Measurements from ENCODE around the gene TOLLIP.
"Not testable (repeated sequence)": the region's sequence is repeated elsewhere in the genome, so short reads cannot be mapped to it uniquely, and the experiment has no call there.

TOLLIP gene

GRCh38 chr11:1246301-1246700 is 63.1 kb downstream of the TOLLIP start:
- not testable (repeated sequence) for DNase-seq (ENCODE audit: low read depth)

GRCh38 chr11:1245717-1246116 is 63.7 kb downstream of the TOLLIP start:
- DNase-seq (ENCODE audit: low read depth) = not testable (repeated sequence)

GRCh38 chr11:1244557-1244956 is 64.9 kb downstream of the TOLLIP start:
- DNase-seq (ENCODE audit: low read depth) = not testable (repeated sequence)

GRCh38 chr11:1243521-1243920 is 65.9 kb downstream of the TOLLIP start:
- not testable (repeated sequence) for DNase-seq (ENCODE audit: low read depth)

- DNase-seq (ENCODE audit: low read depth) = not testable (repeated sequence)
Measured at GRCh38 chr11:1242751-1243150, 66.7 kb downstream of the TOLLIP start.

- DNase-seq (ENCODE audit: low read depth) = no peak
Measured at GRCh38 chr11:1242289-1242688, 67.1 kb downstream of the TOLLIP start.

GRCh38 chr11:1241706-1242105 is 67.7 kb downstream of the TOLLIP start:
- DNase-seq (ENCODE audit: low read depth) = no peak

- no peak for DNase-seq (ENCODE audit: low read depth)
Measured at GRCh38 chr11:1240771-1241170, 68.7 kb downstream of the TOLLIP start.

GRCh38 chr11:1239596-1240205 is 69.7 kb downstream of the TOLLIP start:
- DNase-seq (ENCODE audit: low read depth) = no peak

GRCh38 chr11:1238767-1239595 is 70.5 kb downstream of the TOLLIP start:
- DNase-seq (ENCODE audit: low read depth) = no peak

GRCh38 chr11:1237851-1238250 is 71.6 kb downstream of the TOLLIP start:
- DNase-seq (ENCODE audit: low read depth) = no peak

GRCh38 chr11:1237128-1237580 is 72.3 kb downstream of the TOLLIP start:
- no peak for DNase-seq (ENCODE audit: low read depth)

- DNase-seq (ENCODE audit: low read depth) = no peak
Measured at GRCh38 chr11:1236316-1237127, 72.9 kb downstream of the TOLLIP start.

GRCh38 chr11:1235901-1236315 is 73.5 kb downstream of the TOLLIP start:
- DNase-seq (ENCODE audit: low read depth) = no peak

GRCh38 chr11:1235306-1235900 is 74.0 kb downstream of the TOLLIP start:
- no peak for DNase-seq (ENCODE audit: low read depth)

- no peak for DNase-seq (ENCODE audit: low read depth)
Measured at GRCh38 chr11:1234771-1235305, 74.6 kb downstream of the TOLLIP start.

GRCh38 chr11:1234054-1234720 is 75.2 kb downstream of the TOLLIP start:
- no peak for DNase-seq (ENCODE audit: low read depth)

GRCh38 chr11:1233351-1234053 is 75.9 kb downstream of the TOLLIP start:
- no peak for DNase-seq (ENCODE audit: low read depth)

GRCh38 chr11:1232883-1233321 is 76.5 kb downstream of the TOLLIP start:
- no peak for DNase-seq (ENCODE audit: low read depth)

- DNase-seq (ENCODE audit: low read depth) = no peak
Measured at GRCh38 chr11:1232021-1232882, 77.2 kb downstream of the TOLLIP start.
